MCF 10A (cell line): ENCODE measurements around the gene RPL7A. TPM values are rescaled to one million over a fixed set of nuclear protein-coding genes. Genes with fewer than 3 reads are reported as not detected.
"Not testable (repeated sequence)": the region's sequence is repeated elsewhere in the genome, so short reads cannot be mapped to it uniquely, and the experiment has no call there.

ENCODE experiments used
- Bru-seq: library from RNA; stranded (reverse); fragments of 400-500 nt; gene quantifications from one replicate; lab custom pipeline; 2021; lab: Mats Ljungman, UMichigan
- BruChase-seq, 2 experiments: library from RNA; stranded (reverse); fragments of 400-500 nt; gene quantifications; one replicate each; lab custom pipeline; 2021; lab: Mats Ljungman, UMichigan
- BruUV-seq: library from RNA; stranded (reverse); fragments of 400-500 nt; replicated peaks from 2 replicates; lab custom pipeline; 2021; lab: Mats Ljungman, UMichigan
- CTCF ChIA-PET: fragments of 300-600 bp; sonication (Branson Sonifier 250); formaldehyde crosslinking; extraction: SDS; loops from one replicate; lab custom pipeline; 2021; ENCODE audit warnings: antibody characterized with exemption, inconsistent platforms; lab: Yijun Ruan, JAX
- POLR2A ChIA-PET: fragments of 300-600, 350-650 bp; sonication (Branson Sonifier 250); formaldehyde crosslinking; extraction: SDS; loops from one replicate; lab custom pipeline; 2020; ENCODE audit warnings: antibody characterized with exemption, inconsistent platforms; lab: Yijun Ruan, JAX
- DNase-seq: peaks from one replicate; pipeline ENCODE4 v3.0.0-alpha.2; 2018; ENCODE audit not compliant: unreplicated experiment
- H3K27ac Mint-ChIP-seq: one replicate; pipeline ENCODE4 v1.8.0; 2022; ENCODE audit warnings: mild to moderate bottlenecking, low read depth, mixed read lengths; ENCODE audit not compliant: unreplicated experiment
- H3K27me3 Mint-ChIP-seq: one replicate; pipeline ENCODE4 v1.8.0; 2022; ENCODE audit warnings: mixed read lengths; ENCODE audit not compliant: insufficient read depth, unreplicated experiment
- H3K36me3 Mint-ChIP-seq: one replicate; pipeline ENCODE4 v1.8.0; 2022; ENCODE audit warnings: mild to moderate bottlenecking, moderate library complexity, mixed read lengths; ENCODE audit not compliant: insufficient read depth, unreplicated experiment
- H3K4me1 Mint-ChIP-seq: one replicate; pipeline ENCODE4 v1.8.0; 2022; ENCODE audit warnings: mixed read lengths; ENCODE audit not compliant: insufficient read depth, unreplicated experiment
- H3K4me3 Mint-ChIP-seq: one replicate; pipeline ENCODE4 v1.8.0; 2022; ENCODE audit warnings: mild to moderate bottlenecking, moderate library complexity, mixed read lengths; ENCODE audit not compliant: unreplicated experiment
- H3K9me3 Mint-ChIP-seq: one replicate; pipeline ENCODE4 v1.8.0; 2022; ENCODE audit warnings: mixed read lengths; ENCODE audit not compliant: unreplicated experiment
- intact Hi-C: fragments of 100-400 bp; cut with micrococcal nuclease; formaldehyde crosslinking; loops from 2 replicates; pipeline ENCODE4 v1.14.1; 2022
- long read RNA-seq: library from polyadenylated mRNA; stranded (forward); transcript quantifications from one replicate; pipeline ENCODE4 v2.0.0, GENCODE V29; 2022
- total RNA-seq: library from RNA; stranded (reverse); gene quantifications from 2 replicates; pipeline ENCODE4 v1.2.3, GENCODE V29; 2022
- TF ChIP-seq, protein P1 (sequence below): fragments of 200-600 bp; IDR thresholded peaks from one replicate; pipeline ENCODE4 v1.8.0; 2022; ENCODE audit warnings: antibody characterized with exemption, mild to moderate bottlenecking; ENCODE audit not compliant: unreplicated experiment

Gene RPL7A
- total RNA-seq (2,129 and 2,395 TPM in 2 replicates), Bru-seq, nascent RNA (percentile 100 among the genes with signal in this experiment), BruChase-seq, experiment 1, labeled RNA remaining after a 6-hour chase (percentile 100 among the genes with signal in this experiment), BruChase-seq, experiment 2, labeled RNA remaining after a 2-hour chase (percentile 100 among the genes with signal in this experiment)
- long read RNA-seq, transcript RPL7A-202 (8 exons, 891 nt): major isoform, 152 of 401 reads
- long read RNA-seq, transcript RPL7A-205 (8 exons, 941 nt): minor isoform, 21 of 401 reads
- long read RNA-seq, partial matches to known transcripts: 207 of 401 reads
- long read RNA-seq, other reads (novel, unspliced or antisense): 15 of 401 reads

DNA sequence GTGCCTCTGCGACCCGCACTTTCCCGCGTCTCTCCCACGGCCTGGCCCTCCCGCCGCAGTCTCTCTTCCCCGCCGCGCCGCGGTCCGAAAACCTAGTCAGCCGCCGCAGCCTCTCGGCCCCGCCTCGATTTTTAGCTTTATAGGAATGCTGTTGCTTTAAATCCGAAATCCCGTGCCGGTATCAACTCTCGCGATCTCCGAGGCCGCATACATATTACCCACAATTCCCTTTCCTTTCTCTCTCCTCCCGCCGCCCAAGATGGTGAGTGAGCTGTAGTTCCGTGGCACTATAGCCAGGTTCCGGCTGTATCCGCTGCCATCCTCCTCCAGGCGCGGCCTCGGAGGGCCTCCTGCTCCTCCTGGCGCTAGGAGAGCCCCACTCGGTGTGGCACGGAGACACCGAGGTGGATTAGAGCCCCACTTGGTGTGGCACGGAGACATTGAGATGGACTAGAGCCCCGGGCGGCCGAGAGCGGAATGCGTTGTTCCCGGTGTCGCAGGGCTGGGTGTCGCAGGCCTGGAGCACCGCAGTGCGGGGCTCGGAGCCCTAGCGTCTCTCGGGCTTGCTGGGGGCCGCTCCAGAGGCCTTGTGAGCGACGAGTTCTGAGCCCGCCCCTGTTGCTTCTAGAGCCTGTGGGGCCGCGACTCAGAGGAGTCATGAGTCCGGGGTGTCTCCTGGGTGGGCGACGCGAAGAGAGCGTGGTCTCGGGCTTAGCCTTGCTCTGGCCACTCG lies at the start of gene RPL7A, which contains the start of gene MED22:
RPL7A (plus strand) TSS at position 234 of the 733 bp plus-strand sequence; CDS start at position 260, 26 bp downstream.
MED22 (minus strand) TSS at position 147 of the 733 bp plus-strand sequence. CDS start 1,469 bp downstream, outside the sequence.
- no peaks in the 10 kb centered on the region for H3K27me3 Mint-ChIP-seq
- peak within 1 kb of the TSS; percentile 97 for H3K27ac Mint-ChIP-seq
- ChIA-PET POLR2A (interaction anchor here (0.6 to 2.9 kb wide), 22 partner anchors 9 to 788 kb away, joined by 3 to 48 read pairs (median 5); partner anchors contain the start of genes BRD3OS, CACFD1, STKLD1 and SURF1), CTCF (interaction anchor here (1.2 kb wide), 1 partner anchor 10 kb away, joined by 3 read pairs; no protein-coding TSS in a partner anchor)
- no TSS peak for BruUV-seq
- DNase-seq: peak; percentile 95
- TF ChIP-seq, protein P1, sequence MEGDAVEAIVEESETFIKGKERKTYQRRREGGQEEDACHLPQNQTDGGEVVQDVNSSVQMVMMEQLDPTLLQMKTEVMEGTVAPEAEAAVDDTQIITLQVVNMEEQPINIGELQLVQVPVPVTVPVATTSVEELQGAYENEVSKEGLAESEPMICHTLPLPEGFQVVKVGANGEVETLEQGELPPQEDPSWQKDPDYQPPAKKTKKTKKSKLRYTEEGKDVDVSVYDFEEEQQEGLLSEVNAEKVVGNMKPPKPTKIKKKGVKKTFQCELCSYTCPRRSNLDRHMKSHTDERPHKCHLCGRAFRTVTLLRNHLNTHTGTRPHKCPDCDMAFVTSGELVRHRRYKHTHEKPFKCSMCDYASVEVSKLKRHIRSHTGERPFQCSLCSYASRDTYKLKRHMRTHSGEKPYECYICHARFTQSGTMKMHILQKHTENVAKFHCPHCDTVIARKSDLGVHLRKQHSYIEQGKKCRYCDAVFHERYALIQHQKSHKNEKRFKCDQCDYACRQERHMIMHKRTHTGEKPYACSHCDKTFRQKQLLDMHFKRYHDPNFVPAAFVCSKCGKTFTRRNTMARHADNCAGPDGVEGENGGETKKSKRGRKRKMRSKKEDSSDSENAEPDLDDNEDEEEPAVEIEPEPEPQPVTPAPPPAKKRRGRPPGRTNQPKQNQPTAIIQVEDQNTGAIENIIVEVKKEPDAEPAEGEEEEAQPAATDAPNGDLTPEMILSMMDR: no peak
- peak within 1 kb of the TSS; percentile 88 for H3K4me3 Mint-ChIP-seq
- intact Hi-C loops: no loop called here
- peaks cover 6% of the 10 kb centered on the region for H3K4me1 Mint-ChIP-seq
- no peaks in the 10 kb centered on the region for H3K9me3 Mint-ChIP-seq
- H3K36me3 Mint-ChIP-seq: peaks cover 67% of the 10 kb centered on the region

DNA sequence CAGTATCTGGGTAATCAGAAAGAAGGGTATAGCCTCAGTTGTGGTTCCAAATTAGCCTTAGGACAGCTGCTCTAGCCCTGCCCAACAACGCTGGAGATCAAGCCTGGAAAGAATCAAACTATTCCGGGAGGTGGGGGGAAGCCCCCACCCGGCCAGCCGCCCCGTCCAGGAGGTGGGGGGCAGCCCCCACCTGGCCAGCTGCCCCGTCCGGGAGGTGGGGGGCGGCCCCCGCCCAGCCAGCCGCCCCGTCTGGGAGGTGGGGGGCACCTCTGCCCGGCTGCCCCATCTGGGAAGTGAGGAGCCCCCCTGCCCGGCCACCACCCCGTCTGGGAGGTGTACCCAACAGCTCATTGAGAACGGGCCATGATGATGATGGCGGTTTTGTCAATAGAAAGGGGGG lies 48.0 kb upstream of the RPL7A start:
- H3K27me3 Mint-ChIP-seq: peaks cover 47% of the 10 kb centered on the region
- intact Hi-C loops, POLR2A ChIA-PET, H3K27ac Mint-ChIP-seq, H3K4me1 Mint-ChIP-seq, BruUV-seq, CTCF ChIA-PET, H3K36me3 Mint-ChIP-seq, H3K4me3 Mint-ChIP-seq, DNase-seq, H3K9me3 Mint-ChIP-seq: not testable (repeated sequence)

DNA sequence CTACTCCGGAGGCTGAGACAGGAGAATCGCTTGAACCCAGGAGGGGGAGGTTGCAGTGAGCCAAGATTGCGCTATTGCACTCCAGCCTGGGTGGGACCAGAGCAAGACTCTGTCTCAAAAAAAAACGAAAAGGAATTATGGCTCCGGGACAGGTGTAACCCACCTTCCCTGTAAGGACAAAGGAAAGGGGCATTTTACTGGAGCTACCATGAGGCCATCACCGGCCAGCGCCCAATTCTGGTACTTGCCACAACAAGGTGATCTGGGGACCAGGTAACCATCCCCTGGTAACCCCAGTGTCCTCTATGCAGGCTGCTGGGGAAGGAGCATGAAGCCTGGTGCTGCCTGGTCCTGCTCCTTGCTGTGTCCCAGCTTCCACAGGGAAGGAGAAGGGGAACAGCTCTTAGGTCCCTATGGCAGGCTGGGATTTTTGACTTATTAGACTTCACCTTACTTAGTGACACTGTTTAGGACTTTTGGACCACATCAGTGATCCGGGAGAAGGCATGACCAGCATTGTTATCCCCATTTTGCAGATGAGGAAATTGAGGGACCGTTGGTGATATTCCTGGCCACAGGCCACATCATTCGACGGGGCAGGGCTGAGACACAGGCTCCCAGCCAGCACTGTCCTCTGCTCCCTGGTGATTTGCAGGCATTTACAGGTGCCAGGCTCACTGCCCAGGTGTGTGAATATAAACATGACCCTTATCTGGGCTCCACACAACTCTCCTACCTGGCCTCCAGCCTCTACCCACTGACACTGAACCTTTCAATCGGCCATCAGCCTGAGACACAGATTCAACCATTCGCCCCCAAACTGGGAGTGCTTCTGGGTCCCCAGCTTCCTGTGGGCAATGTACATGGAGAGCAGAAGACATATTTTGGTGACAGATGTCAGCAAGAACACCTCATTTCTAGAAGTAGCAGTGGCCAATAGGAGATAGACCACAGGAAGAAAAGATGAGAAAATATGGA lies 46.5 kb upstream of the RPL7A start:
- H3K36me3 Mint-ChIP-seq: no peaks in the 10 kb centered on the region
- no peak overlapping the region for H3K27ac Mint-ChIP-seq
- no peak overlapping the region for H3K4me3 Mint-ChIP-seq
- no peaks in the 10 kb centered on the region for H3K9me3 Mint-ChIP-seq
- TF ChIP-seq, protein P1: no peak
- intact Hi-C loops: no loop called here
- POLR2A ChIA-PET: no interaction called here
- no peak for DNase-seq
- H3K4me1 Mint-ChIP-seq: no peaks in the 10 kb centered on the region
- BruUV-seq: no TSS peak
- CTCF ChIA-PET: no interaction called here
- H3K27me3 Mint-ChIP-seq: peaks cover 50% of the 10 kb centered on the region
